Activated naive CD4-positive, alpha-beta T cell treated with anti-CD3 and anti-CD28 coated beads, Interleukin-2, amount 50 U/mL, for 24 hours (primary cell): ENCODE measurements around the gene HEMGN.

ENCODE experiments used
- H3K27ac Mint-ChIP-seq: one replicate; pipeline ENCODE4 v1.8.0; 2021; ENCODE audit warnings: mild to moderate bottlenecking, mixed read lengths
- H3K27me3 Mint-ChIP-seq: one replicate; pipeline ENCODE4 v1.8.0; 2021; ENCODE audit warnings: mixed read lengths
- H3K36me3 Mint-ChIP-seq: one replicate; pipeline ENCODE4 v1.8.0; 2021; ENCODE audit warnings: mixed read lengths
- H3K4me1 Mint-ChIP-seq: one replicate; pipeline ENCODE4 v1.8.0; 2021; ENCODE audit warnings: mixed read lengths
- H3K4me3 Mint-ChIP-seq: one replicate; pipeline ENCODE4 v1.8.0; 2021; ENCODE audit warnings: mild to moderate bottlenecking, mixed read lengths
- H3K9me3 Mint-ChIP-seq: one replicate; pipeline ENCODE4 v1.8.0; 2021; ENCODE audit warnings: mixed read lengths

HEMGN gene

DNA sequence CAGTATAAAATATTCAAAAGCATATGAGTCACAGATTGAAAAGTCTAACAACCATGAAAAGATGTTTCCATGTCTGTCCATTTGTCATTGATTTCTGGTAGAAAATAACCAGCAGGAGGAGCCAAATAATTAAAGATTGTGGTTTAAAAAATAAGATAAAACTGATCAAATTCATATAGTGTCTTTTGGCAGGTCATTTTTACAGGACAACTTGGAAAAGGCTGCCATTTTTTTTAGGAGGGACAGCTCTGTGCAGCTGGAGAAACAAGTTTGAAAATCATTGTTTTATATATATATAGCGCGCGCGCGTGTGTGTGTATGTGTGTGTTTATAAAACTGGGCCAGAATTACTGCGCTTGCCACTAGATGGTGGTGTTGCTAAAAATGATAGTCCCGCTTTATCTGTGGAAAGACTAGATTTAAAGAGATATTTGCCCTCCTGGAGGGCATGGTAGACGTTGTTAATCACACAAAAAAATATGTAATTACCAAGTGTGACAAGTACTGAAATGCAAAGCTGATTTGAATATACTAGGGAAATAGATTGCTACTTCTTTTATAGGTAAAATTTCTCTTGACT lies 14.4 kb downstream of the HEMGN start:
- H3K27me3 Mint-ChIP-seq: no peaks in the 10 kb centered on the region
- H3K27ac Mint-ChIP-seq: peak overlapping the region; percentile 98
- peaks cover 2% of the 10 kb centered on the region for H3K36me3 Mint-ChIP-seq
- no peaks in the 10 kb centered on the region for H3K9me3 Mint-ChIP-seq
- H3K4me1 Mint-ChIP-seq: peaks cover 45% of the 10 kb centered on the region
- H3K4me3 Mint-ChIP-seq: peak overlapping the region; percentile 96

DNA sequence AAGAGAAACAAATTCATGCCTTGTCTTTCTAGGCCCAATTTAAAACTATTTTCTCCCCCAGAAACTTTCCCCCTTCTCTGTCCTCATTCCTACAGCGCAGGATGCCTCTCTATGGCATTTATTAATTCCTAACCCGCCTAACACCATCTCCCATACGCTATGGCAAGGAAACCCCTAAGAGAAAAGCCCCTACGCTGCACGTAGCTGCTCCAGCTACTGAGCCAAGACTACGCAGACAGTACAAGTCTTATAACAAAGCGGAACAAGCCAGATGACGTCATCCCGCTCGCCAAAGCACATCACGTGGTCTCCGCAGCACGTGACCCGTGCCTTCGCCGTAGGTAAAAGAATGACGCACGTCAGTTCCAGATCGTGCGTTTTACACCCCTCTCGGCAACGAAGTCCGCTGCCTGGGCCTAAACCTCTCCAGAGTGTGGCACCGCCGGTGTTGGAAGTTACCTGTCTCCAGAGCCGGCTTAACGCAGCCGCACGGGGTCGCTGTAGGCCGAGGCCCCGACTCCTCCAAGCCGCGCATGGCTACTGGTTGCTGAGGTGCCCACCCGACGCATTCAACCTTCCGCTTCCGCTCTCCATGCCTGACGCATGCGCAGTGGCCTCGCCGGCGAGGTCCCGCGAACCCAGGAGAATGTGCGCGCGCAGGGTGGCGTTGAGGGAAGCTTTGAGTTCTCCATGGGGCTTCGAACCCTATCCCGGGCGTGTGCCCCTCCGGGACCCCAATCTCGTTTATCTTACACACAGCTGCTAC lies 15.8 kb downstream of the HEMGN start, which contains the start of gene TRMO:
TRMO (minus strand) TSS at position 542 of the 766 bp plus-strand sequence; CDS start at position 535, 7 bp downstream.
- Mint-ChIP-seq H3K9me3 (no peaks in the 10 kb centered on the region), H3K4me3 (peak within 1 kb of the TSS; percentile 96), H3K27ac (peak within 1 kb of the TSS; percentile 99), H3K4me1 (peaks cover 48% of the 10 kb centered on the region), H3K36me3 (peaks cover 2% of the 10 kb centered on the region), H3K27me3 (no peaks in the 10 kb centered on the region)

DNA sequence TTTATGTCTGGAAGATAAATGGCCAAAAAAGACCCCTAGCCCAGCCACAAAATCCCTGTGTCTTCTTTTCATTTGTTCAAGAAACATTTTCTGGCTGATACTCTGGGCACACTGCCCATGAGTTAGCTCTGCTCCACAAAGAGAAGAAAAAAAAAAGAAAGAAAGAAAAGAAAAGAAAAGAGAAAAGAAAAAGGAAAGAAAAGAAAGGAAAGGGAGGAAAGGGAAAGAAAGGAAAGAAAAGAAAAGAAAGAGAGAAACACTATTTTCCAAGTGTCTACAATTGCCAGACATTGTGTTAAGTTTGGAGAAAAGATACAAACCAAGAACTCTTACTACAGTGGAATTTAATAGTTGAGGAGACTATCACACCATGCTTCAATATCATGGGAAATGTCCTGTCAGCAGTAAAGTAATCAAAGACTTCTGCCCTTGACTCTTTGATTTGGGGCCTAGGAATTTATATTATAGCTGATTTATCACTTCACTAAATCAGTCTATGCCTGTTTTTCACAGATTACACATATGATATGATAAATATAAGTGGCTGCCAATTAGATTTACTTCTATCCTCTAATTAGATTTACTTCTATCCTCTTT lies 18.7 kb downstream of the HEMGN start:
- peaks cover 14% of the 10 kb centered on the region for H3K36me3 Mint-ChIP-seq
- peak overlapping the region; percentile 96 for H3K4me3 Mint-ChIP-seq
- peak overlapping the region; percentile 100 for H3K27ac Mint-ChIP-seq
- no peaks in the 10 kb centered on the region for H3K27me3 Mint-ChIP-seq
- H3K4me1 Mint-ChIP-seq: peaks cover 74% of the 10 kb centered on the region
- no peaks in the 10 kb centered on the region for H3K9me3 Mint-ChIP-seq

DNA sequence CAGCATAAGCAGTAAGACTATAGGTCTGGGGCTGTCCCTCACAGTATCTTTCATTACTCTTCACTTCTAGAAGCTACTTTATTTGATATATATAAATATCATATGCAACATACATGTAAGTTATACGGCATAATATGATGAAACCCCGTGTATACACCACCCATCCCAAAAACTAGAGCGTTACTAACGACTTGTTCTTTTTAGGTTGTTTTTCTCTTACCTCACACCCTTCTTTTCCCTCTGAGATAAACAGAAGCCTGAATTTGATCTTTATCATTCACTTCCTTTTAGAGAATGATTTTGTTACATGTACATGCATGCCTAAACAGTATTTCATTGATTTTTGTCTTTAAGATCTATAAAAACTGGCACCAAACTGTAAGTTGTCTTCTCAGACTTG lies 19.4 kb downstream of the HEMGN start:
- H3K36me3 Mint-ChIP-seq: peaks cover 17% of the 10 kb centered on the region
- no peaks in the 10 kb centered on the region for H3K27me3 Mint-ChIP-seq
- no peaks in the 10 kb centered on the region for H3K9me3 Mint-ChIP-seq
- H3K4me1 Mint-ChIP-seq: peaks cover 72% of the 10 kb centered on the region
- peak overlapping the region; percentile 100 for H3K27ac Mint-ChIP-seq
- H3K4me3 Mint-ChIP-seq: peak overlapping the region; percentile 96

DNA sequence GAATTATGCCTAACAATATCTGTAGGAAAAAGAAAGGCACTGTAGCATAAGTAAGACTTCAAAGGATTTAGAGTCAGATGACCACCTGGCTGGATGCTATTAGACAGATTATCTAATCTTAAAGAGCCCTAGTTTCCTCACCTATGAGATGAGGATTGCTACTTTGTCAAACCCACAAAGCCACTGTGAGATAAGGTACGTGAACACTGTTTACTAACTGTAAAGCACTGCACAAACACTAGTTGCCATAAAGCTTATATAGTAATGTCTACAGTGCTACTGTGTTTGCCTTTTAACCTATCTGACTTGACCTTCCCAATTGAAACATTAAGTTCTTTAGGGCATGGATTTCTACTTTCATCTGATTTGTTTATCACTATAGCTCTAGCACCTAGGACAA lies 26.0 kb downstream of the HEMGN start:
- Mint-ChIP-seq H3K27me3 (no peaks in the 10 kb centered on the region), H3K4me1 (peaks cover 88% of the 10 kb centered on the region), H3K4me3 (no peak overlapping the region), H3K27ac (peak overlapping the region; percentile 57), H3K36me3 (peaks cover 30% of the 10 kb centered on the region), H3K9me3 (no peaks in the 10 kb centered on the region)

DNA sequence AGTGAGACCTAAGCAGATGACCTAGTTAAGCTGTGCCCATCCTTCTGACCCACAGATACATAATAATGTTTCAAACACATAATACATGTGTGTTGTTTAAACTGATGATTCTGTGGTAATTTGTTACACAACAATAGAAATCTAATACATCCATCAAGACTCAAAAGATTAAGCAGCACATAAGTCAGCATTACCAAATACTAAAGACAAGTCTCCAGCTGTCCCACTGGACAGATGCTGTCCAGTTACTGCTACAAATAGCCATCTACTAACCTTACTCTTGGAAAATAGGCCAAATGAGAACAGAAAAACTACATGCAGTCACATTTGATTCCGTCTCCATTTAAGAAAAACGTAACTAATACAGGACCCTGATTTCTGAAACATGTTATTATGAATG lies 26.4 kb downstream of the HEMGN start:
- Mint-ChIP-seq H3K27ac (peak overlapping the region; percentile 57), H3K27me3 (no peaks in the 10 kb centered on the region), H3K4me1 (peaks cover 90% of the 10 kb centered on the region), H3K36me3 (peaks cover 28% of the 10 kb centered on the region), H3K9me3 (no peaks in the 10 kb centered on the region), H3K4me3 (no peak overlapping the region)

DNA sequence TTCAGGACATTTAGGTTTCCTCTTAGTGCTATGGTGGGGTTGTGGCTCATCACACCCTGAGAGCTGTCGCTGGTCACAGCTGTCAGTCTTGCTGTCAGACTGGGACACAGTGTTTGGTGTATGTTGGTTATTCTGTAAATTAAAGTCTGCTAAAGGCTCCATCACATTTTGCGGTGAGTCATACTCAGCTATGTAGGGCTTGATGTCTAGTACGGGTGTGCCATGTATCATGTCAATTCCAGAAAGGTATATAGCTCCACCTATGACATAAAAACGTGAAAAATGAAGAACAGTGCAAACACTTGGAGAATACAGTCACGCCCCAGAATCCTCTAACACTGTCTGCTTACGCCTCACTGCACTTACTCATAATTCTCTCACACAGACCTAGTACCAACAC lies 27.6 kb downstream of the HEMGN start:
- Mint-ChIP-seq H3K27ac (peak overlapping the region; percentile 93), H3K9me3 (no peaks in the 10 kb centered on the region), H3K4me3 (no peak overlapping the region), H3K4me1 (peaks cover 91% of the 10 kb centered on the region), H3K36me3 (peaks cover 29% of the 10 kb centered on the region), H3K27me3 (no peaks in the 10 kb centered on the region)

DNA sequence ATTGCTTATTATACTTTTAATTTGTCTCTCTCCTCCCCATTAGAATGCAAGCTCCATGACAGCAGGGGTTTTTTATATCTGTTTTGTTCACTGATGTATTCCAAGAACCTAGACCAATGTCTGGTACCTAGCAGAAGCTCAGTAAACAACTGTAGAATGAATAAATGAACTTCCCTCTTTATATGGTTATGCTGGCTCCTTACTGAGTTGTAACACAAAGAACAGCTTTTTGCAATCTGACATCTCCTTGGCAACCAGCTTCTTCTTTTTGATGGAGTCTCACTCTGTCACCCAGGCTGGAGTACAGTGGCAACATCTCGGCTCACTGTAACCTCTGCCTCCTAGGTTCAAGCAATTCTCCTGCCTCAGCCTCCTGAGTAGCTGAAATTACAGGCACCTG lies 29.3 kb downstream of the HEMGN start:
- Mint-ChIP-seq H3K9me3 (no peaks in the 10 kb centered on the region), H3K4me1 (peaks cover 92% of the 10 kb centered on the region), H3K27ac (peak overlapping the region; percentile 93), H3K4me3 (no peak overlapping the region), H3K27me3 (no peaks in the 10 kb centered on the region), H3K36me3 (peaks cover 19% of the 10 kb centered on the region)

DNA sequence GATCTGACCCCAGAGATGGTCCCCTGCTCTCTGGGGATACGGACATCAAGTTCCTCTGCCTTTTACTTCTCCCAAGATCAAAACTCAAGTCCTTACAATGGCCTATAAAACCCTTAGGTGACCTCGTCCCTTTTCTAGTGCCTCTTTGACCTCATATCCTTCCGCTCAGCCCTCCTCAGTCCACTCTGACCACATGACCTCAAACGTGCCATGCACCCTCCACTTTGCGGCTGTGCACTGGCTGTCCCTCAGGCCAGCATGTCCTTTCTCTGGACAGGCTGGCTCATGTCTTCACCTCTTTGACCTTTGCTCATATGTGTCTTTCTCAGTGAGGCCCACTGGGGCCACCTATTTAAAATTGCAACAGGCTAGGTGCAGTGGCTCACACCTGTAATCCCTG lies 30.3 kb downstream of the HEMGN start:
- Mint-ChIP-seq H3K27me3 (no peaks in the 10 kb centered on the region), H3K4me3 (peak overlapping the region; percentile 54), H3K27ac (peak overlapping the region; percentile 88), H3K36me3 (peaks cover 17% of the 10 kb centered on the region), H3K4me1 (peaks cover 94% of the 10 kb centered on the region), H3K9me3 (no peaks in the 10 kb centered on the region)

DNA sequence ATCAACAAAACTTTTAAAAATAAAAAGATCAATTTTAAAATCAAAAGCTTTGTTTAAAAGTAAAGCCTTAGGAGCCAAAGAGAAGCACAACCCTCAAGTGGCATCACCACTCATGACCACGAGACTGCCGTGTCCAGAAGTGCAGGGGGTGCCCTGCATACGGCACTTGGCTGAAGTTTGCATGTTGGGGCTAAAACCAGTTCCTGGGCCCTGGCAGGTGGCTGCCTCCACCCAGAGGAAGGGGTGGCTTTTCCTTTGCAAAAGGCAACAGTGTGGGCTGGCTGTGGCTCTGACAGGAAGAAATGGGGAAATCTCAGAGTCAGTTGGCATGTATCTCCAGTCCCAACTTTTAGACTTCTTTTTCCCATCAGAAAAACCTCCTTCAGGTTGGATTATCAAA lies 30.9 kb downstream of the HEMGN start:
- peaks cover 16% of the 10 kb centered on the region for H3K36me3 Mint-ChIP-seq
- no peak overlapping the region for H3K4me3 Mint-ChIP-seq
- no peaks in the 10 kb centered on the region for H3K9me3 Mint-ChIP-seq
- H3K4me1 Mint-ChIP-seq: peaks cover 92% of the 10 kb centered on the region
- no peaks in the 10 kb centered on the region for H3K27me3 Mint-ChIP-seq
- no peak overlapping the region for H3K27ac Mint-ChIP-seq

DNA sequence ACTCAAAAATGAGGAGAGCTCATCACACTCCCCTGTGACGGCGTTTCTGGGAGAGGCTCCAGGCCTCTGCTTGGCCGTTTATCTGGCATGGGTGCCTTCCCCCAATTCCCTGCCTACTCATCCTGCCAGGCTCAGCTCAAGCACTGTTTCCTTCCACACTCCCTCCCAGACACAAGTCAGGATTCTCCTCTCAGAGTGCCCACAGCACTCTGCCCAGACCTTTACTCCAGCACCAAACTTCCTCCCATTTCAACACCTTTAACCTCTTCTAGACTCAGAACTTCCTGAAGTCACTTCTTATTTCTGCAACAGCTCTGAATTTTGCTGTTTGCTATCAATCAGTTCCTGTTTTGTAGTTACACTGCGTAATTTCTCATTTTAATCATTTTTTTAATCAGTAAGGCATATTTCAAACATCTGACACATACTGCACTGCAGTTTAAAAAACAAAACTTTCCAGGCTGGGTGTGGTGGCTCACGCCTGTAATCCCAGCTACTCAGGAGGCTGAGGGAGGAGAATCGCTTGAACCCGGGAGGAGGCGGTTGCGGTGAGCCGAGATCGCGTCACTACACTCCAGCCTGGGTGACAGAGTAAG lies 31.6 kb downstream of the HEMGN start:
- peaks cover 92% of the 10 kb centered on the region for H3K4me1 Mint-ChIP-seq
- H3K36me3 Mint-ChIP-seq: peaks cover 12% of the 10 kb centered on the region
- H3K27ac Mint-ChIP-seq: peak overlapping the region; percentile 92
- H3K9me3 Mint-ChIP-seq: no peaks in the 10 kb centered on the region
- H3K4me3 Mint-ChIP-seq: peak overlapping the region; percentile 84
- no peaks in the 10 kb centered on the region for H3K27me3 Mint-ChIP-seq

DNA sequence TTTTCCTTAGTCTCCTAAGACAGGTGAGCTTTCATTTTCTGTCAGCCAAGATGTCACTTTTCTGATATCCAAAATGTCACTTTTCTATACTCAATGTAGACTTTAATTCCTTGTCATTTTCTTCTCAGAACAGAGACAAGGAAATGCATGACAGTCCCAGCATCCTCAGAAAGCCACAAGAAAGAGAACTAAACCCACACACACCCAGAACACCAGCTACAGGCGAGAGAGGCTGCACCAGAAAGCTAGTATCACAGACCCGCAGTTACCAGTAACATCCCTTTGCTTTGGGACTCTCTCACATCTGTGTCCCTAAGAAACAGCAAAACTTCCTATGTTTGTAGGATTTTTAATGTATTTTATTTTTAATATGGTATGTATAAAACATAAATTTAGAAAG lies 32.7 kb downstream of the HEMGN start:
- Mint-ChIP-seq H3K36me3 (peaks cover 5% of the 10 kb centered on the region), H3K27me3 (no peaks in the 10 kb centered on the region), H3K4me1 (peaks cover 92% of the 10 kb centered on the region), H3K4me3 (peak overlapping the region; percentile 84), H3K27ac (peak overlapping the region; percentile 85), H3K9me3 (no peaks in the 10 kb centered on the region)

DNA sequence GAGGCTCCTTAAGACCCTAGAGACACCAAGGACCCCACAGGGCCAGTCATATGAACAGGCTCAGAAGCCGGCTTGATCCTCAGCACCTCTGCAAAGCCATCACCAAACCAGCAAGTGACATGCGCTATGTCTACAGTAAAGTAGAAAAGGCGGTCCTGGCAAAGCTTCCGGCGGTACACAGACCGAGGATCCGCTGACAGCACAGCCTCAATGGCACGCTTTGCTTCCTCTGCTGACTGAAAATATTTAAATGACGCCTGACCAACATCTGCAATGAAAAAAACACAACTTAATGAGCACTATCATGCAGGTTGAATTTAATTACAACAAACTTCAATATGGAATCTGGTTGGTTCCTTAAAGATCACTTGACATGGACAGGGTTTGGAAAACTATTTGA lies 33.2 kb downstream of the HEMGN start:
- H3K27ac Mint-ChIP-seq: peak overlapping the region; percentile 85
- H3K4me3 Mint-ChIP-seq: peak overlapping the region; percentile 73
- H3K36me3 Mint-ChIP-seq: peaks cover 3% of the 10 kb centered on the region
- H3K27me3 Mint-ChIP-seq: no peaks in the 10 kb centered on the region
- peaks cover 92% of the 10 kb centered on the region for H3K4me1 Mint-ChIP-seq
- no peaks in the 10 kb centered on the region for H3K9me3 Mint-ChIP-seq

DNA sequence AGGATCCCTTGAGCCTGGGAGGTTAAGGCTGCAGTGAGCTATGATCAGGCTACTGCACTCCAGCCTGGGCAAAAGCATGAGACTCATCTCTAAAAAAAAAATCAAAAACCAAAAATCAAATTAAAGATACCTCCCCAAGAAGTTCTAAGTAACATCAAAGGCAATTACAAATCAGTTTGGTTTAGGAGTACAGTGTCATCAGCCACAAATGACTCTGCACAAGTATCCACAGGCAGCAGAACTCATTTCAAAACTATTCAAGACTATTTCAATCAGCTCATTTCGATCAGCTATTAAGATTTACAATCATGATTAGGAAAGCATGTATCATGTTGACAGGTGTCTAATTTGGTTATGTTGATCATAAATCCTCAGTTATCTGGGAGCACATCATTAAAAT lies 34.8 kb downstream of the HEMGN start:
- peaks cover 3% of the 10 kb centered on the region for H3K36me3 Mint-ChIP-seq
- H3K4me1 Mint-ChIP-seq: peaks cover 83% of the 10 kb centered on the region
- H3K27ac Mint-ChIP-seq: peak overlapping the region; percentile 74
- H3K27me3 Mint-ChIP-seq: no peaks in the 10 kb centered on the region
- no peaks in the 10 kb centered on the region for H3K9me3 Mint-ChIP-seq
- peak overlapping the region; percentile 34 for H3K4me3 Mint-ChIP-seq

DNA sequence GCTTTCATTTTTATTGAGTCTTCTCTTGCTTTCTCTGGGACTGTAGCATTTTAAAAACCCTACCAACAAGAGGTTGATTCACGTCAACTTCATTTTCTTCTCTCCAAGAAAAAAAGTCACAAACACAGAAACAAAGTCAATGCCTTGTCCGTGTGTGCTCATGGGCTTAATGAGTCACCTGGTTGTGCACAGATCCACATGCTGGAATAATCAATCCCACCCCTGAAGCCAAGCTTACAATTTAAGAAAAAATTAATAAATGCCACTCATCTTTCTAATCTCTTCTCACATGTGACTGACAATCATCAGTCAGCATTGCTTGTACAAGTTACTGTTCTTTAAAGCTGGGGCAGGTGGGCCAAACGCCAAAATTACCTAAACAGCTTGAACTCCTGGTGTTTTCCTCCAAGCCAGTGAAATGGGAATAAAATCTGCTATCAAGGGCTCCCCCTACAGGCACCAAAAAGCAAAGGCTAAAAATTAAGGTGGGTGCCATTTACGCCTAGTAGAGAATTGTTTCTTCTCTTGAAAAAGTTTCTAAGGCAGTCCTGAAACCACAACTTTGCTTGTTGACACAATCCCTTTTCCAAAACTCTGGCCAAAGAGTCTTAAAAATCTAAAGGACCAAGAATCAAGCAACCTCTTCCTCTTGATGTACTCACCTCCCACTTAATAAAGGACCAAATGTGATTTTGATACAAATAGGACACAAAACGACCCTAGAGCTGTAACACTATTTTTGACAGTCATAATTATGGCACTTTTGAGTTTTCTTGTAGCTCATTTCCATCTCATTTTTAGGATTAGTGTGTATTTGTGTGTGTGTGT lies 37.0 kb downstream of the HEMGN start:
- Mint-ChIP-seq H3K4me1 (peaks cover 71% of the 10 kb centered on the region), H3K9me3 (no peaks in the 10 kb centered on the region), H3K4me3 (no peak overlapping the region), H3K27ac (peak overlapping the region; percentile 76), H3K27me3 (no peaks in the 10 kb centered on the region), H3K36me3 (no peaks in the 10 kb centered on the region)
